Endothelial cell of umbilical vein (primary cell): ENCODE data around the gene C5AR1. TPM values are rescaled to one million over a fixed set of nuclear protein-coding genes. Genes with fewer than 3 reads are reported as not detected.

Experiments
- BruUV-seq: library from RNA; stranded (reverse); fragments of 400-500 nt; replicated peaks from 2 replicates; lab custom pipeline; 2021; lab: Mats Ljungman, UMichigan
- CTCF ChIA-PET: fragments of 300-600, 350-600 bp; sonication (Branson Sonifier 250); formaldehyde crosslinking; loops from one replicate; lab custom pipeline; 2021; ENCODE audit warnings: antibody characterized with exemption, inconsistent platforms; lab: Charles Lee
- POLR2A ChIA-PET: fragments of 300-600, 350-600 bp; sonication (Branson Sonifier 250); formaldehyde crosslinking; loops from one replicate; lab custom pipeline; 2021; ENCODE audit warnings: antibody characterized with exemption, inconsistent platforms; lab: Charles Lee
- DNase-seq: peaks from one replicate; pipeline ENCODE4 v3.0.0-alpha.2; 2011; ENCODE audit warnings: low read depth, low spot score
- FAIRE-seq: peaks from 2 replicates; lab custom pipeline; 2011; peaks lifted over from hg19 to GRCh38; lab: Jason Lieb, UNC
- H2AFZ ChIP-seq: 2 replicates; pipeline ENCODE4 v1.6.0; 2012; ENCODE audit warnings: low read depth, low read length, control low read depth, inconsistent platforms
- H3K27ac ChIP-seq: 2 replicates; pipeline ENCODE4 v1.5.1; 2011; ENCODE audit warnings: low read depth, mild to moderate bottlenecking, control low read depth, low read length, moderate library complexity; ENCODE audit not compliant: insufficient read depth
- H3K27me3 ChIP-seq, 2 experiments: 2 replicates each; pipeline versions ENCODE4 v1.6.0 to v1.6.1; 2011; ENCODE audit warnings: low read length in 2 of 2, mixed read lengths in 1 of 2; ENCODE audit not compliant: control insufficient read depth in 2 of 2, insufficient read depth in 2 of 2
- H3K36me3 ChIP-seq, 2 experiments: 2 replicates in 1 of 2; 3 replicates in 1 of 2; pipeline ENCODE4 v1.5.1; 2011; ENCODE audit warnings: low read length in 2 of 2, mild to moderate bottlenecking in 1 of 2, moderate library complexity in 1 of 2; ENCODE audit not compliant: control insufficient read depth in 2 of 2, insufficient read depth in 2 of 2; ENCODE audit errors: extremely low read depth in 1 of 2
- H3K4me1 ChIP-seq: 3 replicates; pipeline ENCODE4 v1.5.1; 2011; ENCODE audit warnings: mild to moderate bottlenecking, low read length; ENCODE audit not compliant: control insufficient read depth, insufficient read depth; ENCODE audit errors: extremely low read depth
- H3K4me2 ChIP-seq: 2 replicates; pipeline ENCODE4 v1.6.1; 2011; ENCODE audit warnings: low read length, control low read depth, mixed read lengths; ENCODE audit not compliant: insufficient read depth
- H3K4me3 ChIP-seq, 3 experiments: fragments of 200-600 bp in 1 of 3; sonication (generic), shearing (Covaris generic) in 1 of 3; replicated peaks in 1 of 3; 2 replicates each; pipeline ENCODE4 v1.5.1; 2011 to 2016; ENCODE audit warnings: control low read depth in 3 of 3, low read length in 3 of 3, mild to moderate bottlenecking in 2 of 3, inconsistent platforms in 1 of 3, low read depth in 1 of 3, moderate library complexity in 1 of 3; ENCODE audit not compliant: insufficient read depth in 1 of 3
- H3K79me2 ChIP-seq: 2 replicates; pipeline ENCODE4 v1.6.0; 2012; ENCODE audit warnings: low read length, inconsistent platforms; ENCODE audit not compliant: control insufficient read depth, insufficient read depth
- H3K9ac ChIP-seq: replicated peaks from 2 replicates; pipeline ENCODE3; 2011; ENCODE audit warnings: low read length, control low read depth; ENCODE audit not compliant: insufficient read depth; ENCODE audit errors: extremely low read depth
- H3K9me1 ChIP-seq: replicated peaks from 3 replicates; pipeline ENCODE4 v1.6.0; 2011; ENCODE audit warnings: mild to moderate bottlenecking, low read length; ENCODE audit not compliant: control insufficient read depth, insufficient read depth; ENCODE audit errors: extremely low read depth
- H3K9me3 ChIP-seq: replicated peaks from 2 replicates; pipeline ENCODE4 v1.5.1; 2012; ENCODE audit warnings: low read length, inconsistent platforms; ENCODE audit not compliant: control insufficient read depth, insufficient read depth
- H4K20me1 ChIP-seq: replicated peaks from 2 replicates; pipeline ENCODE3; 2011; ENCODE audit warnings: mild to moderate bottlenecking, low read length; ENCODE audit not compliant: control insufficient read depth, insufficient read depth; ENCODE audit errors: extremely low read depth
- CTCF ChIP-seq, 2 donors: IDR thresholded peaks; 1 replicate in 1 of 2; 2 replicates in 1 of 2; pipeline ENCODE4 v1.5.1; 2011; ENCODE audit warnings: low read length in 2 of 2, mild to moderate bottlenecking in 2 of 2, moderate library complexity in 2 of 2, control low read depth in 1 of 2, inconsistent platforms in 1 of 2, low read depth in 1 of 2; ENCODE audit not compliant: insufficient read depth in 1 of 2; ENCODE audit errors: extremely low read depth in 1 of 2
- EZH2 ChIP-seq: IDR thresholded peaks from 2 replicates; pipeline ENCODE4 v1.6.1; 2012; ENCODE audit warnings: borderline replicate concordance, low read depth, mild to moderate bottlenecking, moderate library complexity, low read length, inconsistent platforms; ENCODE audit not compliant: severe bottlenecking
- FOS ChIP-seq: IDR thresholded peaks from 2 replicates; pipeline ENCODE4 v1.6.1; 2011; ENCODE audit warnings: mild to moderate bottlenecking, low read length, moderate library complexity, borderline replicate concordance; ENCODE audit not compliant: insufficient read depth
- GATA2 ChIP-seq: IDR thresholded peaks from 2 replicates; pipeline ENCODE4 v1.7.0; 2011; ENCODE audit warnings: low read depth, mild to moderate bottlenecking, moderate library complexity, mixed read lengths, low read length; ENCODE audit not compliant: insufficient read length, insufficient read depth
- JUN ChIP-seq: IDR thresholded peaks from 2 replicates; pipeline ENCODE4 v1.6.1; 2011; ENCODE audit warnings: borderline replicate concordance, low read depth; ENCODE audit not compliant: insufficient read length, insufficient read depth
- MAX ChIP-seq: IDR thresholded peaks from 2 replicates; pipeline ENCODE4 v1.6.1; 2011; ENCODE audit not compliant: insufficient read depth, insufficient read length
- MYC ChIP-seq: IDR thresholded peaks from one replicate; pipeline ENCODE4 v1.6.1; 2011; ENCODE audit warnings: mild to moderate bottlenecking, low read depth, low read length
- POLR2A ChIP-seq: IDR thresholded peaks from 2 replicates; pipeline ENCODE4 v1.6.1; 2012; ENCODE audit warnings: low read depth, mild to moderate bottlenecking, control low read depth, low read length
- POLR2AphosphoS5 ChIP-seq: IDR thresholded peaks from 2 replicates; pipeline ENCODE4 v1.6.1; 2012; ENCODE audit warnings: low read depth, mild to moderate bottlenecking, control low read depth, low read length, moderate library complexity; ENCODE audit not compliant: insufficient read depth
- dilution Hi-C: fragments of 300-500 bp; cut with MboI; formaldehyde crosslinking; loops from one replicate; pipeline ENCODE4 v1.15.0; 2019; ENCODE audit warnings: low sequenced_read_pairs; ENCODE audit not compliant: extremely low pct_ligation_motif_present
- intact Hi-C: fragments of 100-400 bp; cut with micrococcal nuclease; formaldehyde crosslinking; loops from one replicate; pipeline ENCODE4 v1.10.0; 2022
- polyA plus RNA-seq, 4 experiments: library from polyadenylated mRNA; depleted of rRNA in 3 of 4; stranded (reverse) in 3 of 4; unstranded in 1 of 4; fragments of >200 nt; gene quantifications; 2 replicates each; pipeline versions ENCODE4 v1.2.1 to v1.2.3, GENCODE V29; 2011 to 2012; ENCODE audit warnings: missing spikeins in 1 of 4
- total RNA-seq: library from RNA; stranded (reverse); gene quantifications from 2 replicates; pipeline ENCODE4 v1.2.3, GENCODE V29; 2021

Gene C5AR1
- total and polyA plus RNA-seq, 2 donors (not counting 3 experiments of a cell fraction or from before 2014, with no cell fraction given), result 0.11 to 0.49 TPM

DNA sequence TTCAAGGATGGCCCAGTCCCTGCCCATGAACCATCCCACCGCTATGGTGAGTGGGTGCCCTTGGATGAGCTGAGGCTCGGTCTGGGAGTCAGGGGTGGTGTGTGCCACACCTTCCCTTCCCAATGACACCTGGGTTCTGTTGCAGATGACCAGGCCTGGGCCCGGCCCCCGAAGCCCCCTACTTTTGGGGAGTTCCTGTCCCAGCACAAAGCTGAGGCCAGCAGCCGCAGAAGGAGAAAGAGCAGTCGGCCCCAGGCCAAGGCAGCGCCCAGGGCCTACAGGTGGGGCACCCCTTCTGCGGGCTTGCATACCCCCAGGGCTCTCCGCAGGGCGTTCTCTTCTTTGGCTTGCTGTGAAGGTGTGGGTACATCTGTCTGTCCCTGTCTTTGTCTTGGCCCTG, 39.3 kb upstream of the C5AR1 start:
- no peak overlapping the region for H3K27ac ChIP-seq
- no peaks in the 10 kb centered on the region for H3K9me1 ChIP-seq
- FAIRE-seq, result no peak
- POLR2A ChIA-PET, result no interaction called here
- H3K36me3 ChIP-seq, result peaks cover 0 to 26% of the 10 kb centered on the region in 2 experiments
- intact Hi-C loops (loop anchor here (5.0 kb wide), 1 partner anchor 77 kb away; the partner anchor contains the start of gene DHX34), dilution Hi-C loops (no loop called here)
- no peak overlapping the region for H3K4me2 ChIP-seq
- no peaks in the 10 kb centered on the region for H3K27me3 ChIP-seq
- H3K4me3 ChIP-seq, result no peak overlapping the region
- H3K4me1 ChIP-seq, result peaks cover 12% of the 10 kb centered on the region
- no peaks in the 10 kb centered on the region for H4K20me1 ChIP-seq
- H3K9me3 ChIP-seq, result no peaks in the 10 kb centered on the region
- CTCF ChIA-PET, result interaction anchor here (1.1 kb wide), 1 partner anchor 13 kb away, joined by 3 read pairs; no protein-coding TSS in a partner anchor
- no peaks in the 10 kb centered on the region for H3K79me2 ChIP-seq
- H2AFZ ChIP-seq, result no peak overlapping the region
- DNase-seq, result no peak
- no TSS peak for BruUV-seq
- no peak for TF ChIP-seq MYC
- no peak for TF ChIP-seq POLR2AphosphoS5
- TF ChIP-seq MAX, result no peak
- no peak for TF ChIP-seq FOS
- no peak overlapping the region for H3K9ac ChIP-seq

- no TSS peak for BruUV-seq
- intact Hi-C loops, result loop anchor here (5.0 kb wide), 1 partner anchor 75 kb away; the partner anchor contains the start of gene DHX34
- no peak overlapping the region for H3K4me3 ChIP-seq
- dilution Hi-C loops, result no loop called here
- no peaks in the 10 kb centered on the region for H3K27me3 ChIP-seq
- H3K79me2 ChIP-seq, result no peaks in the 10 kb centered on the region
- no peak overlapping the region for H3K9ac ChIP-seq
- no peak overlapping the region for H2AFZ ChIP-seq
- H3K27ac ChIP-seq, result no peak overlapping the region
- H3K9me3 ChIP-seq, result no peaks in the 10 kb centered on the region
- DNase-seq (no peak), FAIRE-seq (no peak)
- no peak overlapping the region for H3K4me2 ChIP-seq
- TF ChIP-seq GATA2 (no peak), MYC (no peak), CTCF (IDR thresholded peaks at IDR 0.05; ENCODE audit: extremely low read depth in 1 of 2, insufficient read depth in 1 of 2, low read depth in 1 of 2, low read length in 2 of 2) (no peak), JUN (no peak), POLR2AphosphoS5 (no peak), POLR2A (no peak), FOS (no peak), EZH2 (no peak), MAX (no peak)
- ChIA-PET POLR2A (no interaction called here), CTCF (interaction anchor here (1.0 kb wide), 1 partner anchor 28 kb away, joined by 3 read pairs; no protein-coding TSS in a partner anchor)
- peaks cover 13% of the 10 kb centered on the region for H3K4me1 ChIP-seq
- H4K20me1 ChIP-seq, result no peaks in the 10 kb centered on the region
- H3K36me3 ChIP-seq, result peaks cover 0 to 20% of the 10 kb centered on the region in 2 experiments
- H3K9me1 ChIP-seq, result no peaks in the 10 kb centered on the region
These were observed 37.7 kb upstream of the C5AR1 start for GRCh38 chr19:47271949-47272348.
